Measurements from ENCODE around the gene WHRN.

GRCh38 chr9:114378016-114378415, 127.3 kb downstream of the WHRN start:
- no peak for TF ChIP-seq CTCF (IDR thresholded peaks at IDR 0.05)
- TF ChIP-seq POLR2A (IDR thresholded peaks at IDR 0.05) = no peak
- TF ChIP-seq EP300 (IDR thresholded peaks at IDR 0.05) = no peak

All from tibial nerve (tissue), 4 donors.